GM18507 (cell line): Measurements from ENCODE around the gene PEMT.

Experiments used
- DNase-seq: peaks from one replicate; pipeline ENCODE4 v3.0.0; 2011; ENCODE audit warnings: low read depth; ENCODE audit not compliant: insufficient read length; ENCODE audit errors: extremely low spot score
- FAIRE-seq: peaks from 2 replicates; lab custom pipeline; 2011; peaks lifted over from hg19 to GRCh38; lab: Jason Lieb, UNC

Gene PEMT

DNA sequence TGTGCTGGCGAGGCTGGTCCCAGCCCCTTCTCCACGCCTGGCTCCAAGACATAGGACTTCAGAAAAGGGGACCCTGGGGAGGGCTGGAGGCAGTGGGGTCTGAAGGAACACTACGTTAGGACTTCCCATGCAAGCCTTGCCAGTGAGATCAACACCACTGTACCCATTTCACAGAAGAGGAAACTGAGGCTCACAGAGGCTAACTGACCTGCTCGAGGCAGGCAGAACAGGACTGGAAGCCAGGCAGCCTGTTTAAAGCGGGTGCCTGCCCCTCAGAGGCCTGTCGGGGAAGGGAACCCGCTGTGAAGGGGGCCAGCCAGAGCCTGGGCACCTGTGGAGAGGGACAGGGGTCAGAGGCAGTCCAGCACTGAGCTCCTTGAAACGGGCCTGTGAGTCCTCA is 32.3 kb downstream of the PEMT start:
- no peak for DNase-seq
- FAIRE-seq = no peak

GRCh38 chr17:17558431-17558830 is 33.1 kb downstream of the PEMT start:
- no peak for DNase-seq
- FAIRE-seq = no peak

DNA sequence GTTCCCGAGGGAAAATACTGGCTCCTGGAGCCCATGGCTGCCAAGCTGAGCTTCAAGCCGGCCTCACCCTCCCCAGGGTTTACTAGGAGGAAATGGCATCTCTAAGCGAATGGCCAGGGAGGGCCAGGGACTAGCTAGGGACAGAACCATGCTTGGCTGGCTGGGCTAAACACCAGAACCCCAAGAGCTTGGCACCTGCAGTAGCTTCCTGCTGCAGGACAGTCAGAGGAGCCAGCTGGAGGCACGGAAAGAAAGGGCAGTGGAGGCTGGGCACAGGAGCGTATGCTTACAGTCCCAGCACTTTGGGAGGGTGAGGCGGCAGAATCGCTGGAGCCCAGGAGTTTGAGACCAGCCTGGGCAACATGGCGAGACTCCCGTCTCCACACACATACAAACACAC is 33.7 kb downstream of the PEMT start:
- DNase-seq (no peak), FAIRE-seq (no peak)

DNA sequence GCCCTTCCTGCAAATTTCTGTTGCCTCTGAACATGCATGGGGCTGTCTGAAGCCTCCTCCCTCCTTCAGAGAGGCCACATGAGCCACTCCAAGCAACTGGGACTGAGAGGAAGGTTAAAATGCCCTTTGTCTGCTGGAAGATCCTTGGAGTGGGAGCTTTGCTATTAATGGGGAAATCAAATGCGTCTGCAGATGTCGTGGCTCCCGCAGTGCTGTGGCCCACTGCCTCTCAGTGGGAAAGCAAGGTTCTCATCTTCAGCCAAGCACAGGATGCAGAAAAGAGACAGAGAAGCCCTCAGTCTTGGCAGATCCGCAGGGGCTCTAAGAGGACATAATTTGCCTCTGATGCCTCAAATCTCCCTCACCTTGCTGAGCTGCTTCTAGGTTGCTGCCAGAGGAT is 34.8 kb downstream of the PEMT start:
- DNase-seq = no peak
- no peak for FAIRE-seq

DNA sequence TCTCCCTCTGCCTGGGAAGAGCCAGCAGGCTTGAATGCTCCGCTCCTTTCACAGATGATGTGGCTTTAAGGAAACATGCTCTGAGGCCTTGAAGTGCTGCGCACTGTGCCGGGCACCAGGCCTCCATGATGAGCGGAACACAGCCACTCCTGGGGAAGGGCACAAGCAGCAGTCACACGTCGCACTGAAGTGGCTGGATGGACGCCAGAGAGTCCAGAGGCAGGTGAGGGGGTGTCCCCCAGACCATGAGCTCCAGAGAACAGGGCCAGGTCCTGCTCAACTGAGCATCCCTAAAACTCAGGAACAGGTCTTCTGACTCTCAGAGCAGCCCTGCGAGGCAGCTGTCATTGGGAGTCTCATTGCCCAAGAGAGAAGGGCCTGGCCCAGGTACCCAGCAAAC is 35.6 kb downstream of the PEMT start:
- FAIRE-seq = no peak
- DNase-seq = no peak

GRCh38 chr17:17555151-17555550 is 36.4 kb downstream of the PEMT start:
- DNase-seq (no peak), FAIRE-seq (no peak)

- FAIRE-seq (no peak), DNase-seq (no peak)
Measured at GRCh38 chr17:17554266-17554665, 37.2 kb downstream of the PEMT start.

- no peak for FAIRE-seq
Measured at GRCh38 chr17:17553217-17554195, 38.0 kb downstream of the PEMT start.

DNA sequence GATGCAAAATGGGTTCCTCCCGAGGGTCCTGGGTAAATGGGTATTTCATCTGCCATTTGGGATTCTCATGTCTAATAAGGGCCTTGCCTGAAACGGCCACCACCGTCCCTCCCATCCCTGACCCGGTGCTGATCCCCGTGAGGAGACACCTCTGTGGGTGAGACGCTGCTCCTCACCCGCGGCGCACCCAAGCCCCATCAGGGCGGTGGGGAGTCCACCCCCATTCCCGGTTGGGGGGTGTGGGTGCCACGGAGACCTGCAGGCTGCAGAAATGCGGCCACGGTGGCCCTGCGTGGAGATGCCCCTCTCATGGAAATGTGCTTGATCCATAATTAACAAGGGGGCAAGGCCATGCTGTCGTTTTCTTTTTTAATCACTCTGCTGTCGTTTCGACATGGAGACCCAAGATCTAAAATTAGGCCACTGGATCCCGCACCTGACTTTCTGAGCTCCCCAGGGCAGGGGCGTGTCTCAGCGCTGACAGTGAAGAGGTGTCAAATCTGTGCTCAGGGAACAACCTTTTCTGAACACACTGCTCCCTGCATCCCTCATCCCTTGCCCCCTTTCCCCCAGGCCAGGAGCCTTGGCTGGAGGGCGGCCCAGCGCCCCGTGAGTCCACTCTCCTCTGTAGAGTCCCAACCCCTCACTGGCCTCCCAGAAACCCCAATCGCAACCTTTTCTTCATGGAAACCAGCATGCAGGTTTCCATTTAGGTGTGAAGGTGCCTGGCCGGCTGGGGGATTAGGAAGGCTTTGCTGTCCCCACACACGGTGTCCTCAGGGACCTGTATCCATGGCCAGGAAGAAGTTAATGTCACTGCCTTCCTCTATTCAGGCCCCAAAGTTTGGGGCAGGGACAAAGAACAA is 38.9 kb downstream of the PEMT start:
- no peak for FAIRE-seq

More at GRCh38 chr17:17553217-17554195, 38.0 kb downstream of the PEMT start:
- no peak for DNase-seq

GRCh38 chr17:17551361-17551760 is 40.1 kb downstream of the PEMT start:
- DNase-seq (no peak), FAIRE-seq (no peak)

More for the DNA sequence above, 38.9 kb downstream of the PEMT start:
- no peak for DNase-seq

- no peak for FAIRE-seq
- no peak for DNase-seq
Measured at GRCh38 chr17:17549732-17550366, 41.7 kb downstream of the PEMT start.

- DNase-seq (no peak), FAIRE-seq (no peak)
Measured at GRCh38 chr17:17548044-17548443, 43.5 kb downstream of the PEMT start.

- no peak for FAIRE-seq
Measured at GRCh38 chr17:17547210-17547764, 44.2 kb downstream of the PEMT start.

GRCh38 chr17:17546399-17547185 is 44.9 kb downstream of the PEMT start:
- DNase-seq (no peak), FAIRE-seq (no peak)

More at GRCh38 chr17:17547210-17547764, 44.2 kb downstream of the PEMT start:
- DNase-seq = no peak

GRCh38 chr17:17545984-17546383 is 45.5 kb downstream of the PEMT start:
- DNase-seq = no peak
- FAIRE-seq = no peak

DNA sequence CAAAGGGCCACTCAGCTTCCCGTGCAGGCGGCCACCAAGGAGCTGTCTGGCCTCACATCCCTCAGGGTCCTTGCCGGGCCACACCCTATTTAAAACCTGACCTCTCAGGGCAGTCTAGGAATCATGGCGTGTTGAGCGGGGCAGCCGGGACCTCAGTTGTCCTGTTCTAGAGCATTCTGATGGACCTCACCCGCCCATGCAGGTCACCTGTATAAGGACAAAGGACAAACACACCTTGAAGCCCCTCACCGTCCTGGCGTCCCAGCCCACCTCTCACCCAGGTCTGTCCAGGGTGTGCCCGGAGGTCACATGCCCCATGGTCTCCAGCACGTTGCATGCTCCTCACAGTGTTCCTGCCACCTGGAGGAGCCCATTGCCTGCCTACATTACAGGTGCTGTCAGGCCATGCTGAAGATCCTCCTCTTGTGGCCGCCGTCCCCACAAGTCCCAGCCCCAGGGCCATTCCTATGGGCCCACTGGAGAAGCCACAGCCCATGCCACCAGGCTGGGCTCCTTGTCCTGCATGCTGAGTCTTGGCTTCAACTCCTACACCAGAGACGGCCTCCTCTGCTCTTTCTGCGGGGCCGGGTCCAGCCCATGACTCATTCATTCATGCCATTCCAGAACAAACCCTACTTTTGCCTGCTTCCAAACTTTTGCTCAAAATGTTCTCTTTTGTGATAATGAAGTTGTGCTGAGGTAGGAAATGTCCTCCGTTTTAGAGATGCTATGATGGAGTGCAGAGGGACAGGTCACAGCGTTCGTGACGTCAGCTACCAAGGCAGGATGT is 46.3 kb downstream of the PEMT start:
- FAIRE-seq (no peak), DNase-seq (no peak)

DNA sequence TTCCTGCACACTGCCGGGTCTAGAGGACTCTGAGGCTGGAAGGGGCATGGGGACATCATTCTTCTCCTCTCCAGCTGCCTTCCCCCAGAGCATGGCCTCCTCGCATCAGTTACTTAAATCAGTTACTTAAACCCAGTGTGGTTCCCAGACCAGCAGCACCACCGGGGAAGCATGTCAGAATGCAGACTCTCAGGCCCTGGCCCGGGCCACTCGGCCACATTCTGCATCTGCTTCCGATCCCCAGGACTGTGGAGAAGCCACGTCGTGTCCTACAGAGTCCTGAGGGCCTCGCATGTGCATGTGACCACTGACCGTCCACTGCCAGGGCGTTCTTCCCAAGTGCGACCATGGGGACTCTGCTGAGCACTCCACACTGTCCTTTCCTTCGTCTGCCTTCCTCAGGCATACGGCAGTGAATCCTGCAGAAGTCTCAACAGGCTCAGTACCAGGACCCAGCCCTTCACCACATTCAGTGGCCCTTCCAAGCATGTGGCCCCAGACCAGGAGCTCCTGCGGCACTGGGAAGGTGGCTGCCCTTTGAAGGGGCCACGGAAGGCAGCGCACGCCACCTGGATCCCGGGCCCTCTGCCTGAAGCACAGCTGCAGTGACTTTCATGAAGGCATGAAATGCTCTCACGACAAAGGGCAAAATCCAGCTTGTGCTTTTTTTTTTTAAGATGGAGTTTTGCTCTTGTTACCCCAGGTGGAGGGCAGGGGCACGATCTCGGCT is 48.4 kb downstream of the PEMT start:
- no peak for FAIRE-seq
- DNase-seq = no peak

DNA sequence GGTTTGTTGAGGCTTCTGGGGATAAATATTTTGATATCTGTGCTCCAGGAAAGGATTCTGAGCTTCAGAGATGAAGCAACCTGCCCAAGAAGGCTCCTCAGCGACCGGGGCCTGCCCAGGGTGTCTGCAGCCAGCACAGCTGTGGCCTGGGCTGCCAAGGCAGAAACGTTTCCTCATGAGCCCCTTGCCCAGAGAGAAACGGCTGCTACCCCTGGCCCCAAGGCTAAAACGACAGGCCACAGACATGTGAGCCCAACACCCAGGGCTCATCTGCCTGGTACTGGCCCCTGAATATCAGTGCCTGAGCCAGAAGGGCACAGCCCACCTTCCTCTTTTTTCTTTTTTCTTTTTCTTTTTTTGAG is 49.9 kb downstream of the PEMT start:
- no peak for DNase-seq
- no peak for FAIRE-seq
